HUDEP-2 (cell line): Measurements from ENCODE around the gene TNFAIP8L3.
"Not testable (repeated sequence)": the region's sequence is repeated elsewhere in the genome, so short reads cannot be mapped to it uniquely, and the experiment has no call there.

ENCODE experiments used
- DNase-seq, 76 experiments: peaks; one replicate each; lab custom pipeline; 2025; ENCODE audit not compliant: unreplicated experiment in 76 of 76; lab: John Stamatoyannopoulos, UW

TNFAIP8L3 gene

GRCh38 chr15:51094606-51095569, at the start of gene TNFAIP8L3:
Gene TNFAIP8L3 (minus strand): TSS chr15:51094906. CDS start chr15:51094595, 311 bp downstream.
- DNase-seq, result peak in 1 of 76 experiments; percentile 3

GRCh38 chr15:51144021-51144532, 49.4 kb upstream of the TNFAIP8L3 start:
- DNase-seq, result no peak

GRCh38 chr15:51140347-51140746, 45.6 kb upstream of the TNFAIP8L3 start:
- DNase-seq, result not testable (repeated sequence)

- no peak for DNase-seq
Measured at GRCh38 chr15:51139091-51139490, 44.4 kb upstream of the TNFAIP8L3 start.

GRCh38 chr15:51137880-51138430, 43.2 kb upstream of the TNFAIP8L3 start:
- DNase-seq, result no peak

- no peak for DNase-seq
Measured at GRCh38 chr15:51137024-51137423, 42.3 kb upstream of the TNFAIP8L3 start.

GRCh38 chr15:51135276-51135675, 40.6 kb upstream of the TNFAIP8L3 start:
- DNase-seq, result no peak

- DNase-seq, result no peak
Measured at GRCh38 chr15:51134416-51135199, 39.9 kb upstream of the TNFAIP8L3 start.

- DNase-seq, result no peak
Measured at GRCh38 chr15:51133140-51133765, 38.5 kb upstream of the TNFAIP8L3 start.

- DNase-seq, result peak in 16 of 76 experiments; percentile 1 to 38 (median 12)
Measured at GRCh38 chr15:51132384-51133139, 37.9 kb upstream of the TNFAIP8L3 start.

GRCh38 chr15:51131596-51132290, 37.0 kb upstream of the TNFAIP8L3 start:
- no peak for DNase-seq

- DNase-seq, result no peak
Measured at GRCh38 chr15:51130344-51130743, 35.6 kb upstream of the TNFAIP8L3 start.

- DNase-seq, result no peak
Measured at GRCh38 chr15:51129535-51130188, 35.0 kb upstream of the TNFAIP8L3 start.

- DNase-seq, result no peak
Measured at GRCh38 chr15:51128701-51129100, 34.0 kb upstream of the TNFAIP8L3 start.

GRCh38 chr15:51126842-51127241, 32.1 kb upstream of the TNFAIP8L3 start:
- no peak for DNase-seq

- not testable (repeated sequence) for DNase-seq
Measured at GRCh38 chr15:51123002-51123401, 28.3 kb upstream of the TNFAIP8L3 start.

- no peak for DNase-seq
Measured at GRCh38 chr15:51121631-51122225, 27.0 kb upstream of the TNFAIP8L3 start.

- DNase-seq, result peak in 8 of 76 experiments; percentile 3 to 30 (median 17)
Measured at GRCh38 chr15:51121118-51121517, 26.4 kb upstream of the TNFAIP8L3 start.
